Lower leg skin (tissue), 3 donors: Measurements from ENCODE around the gene RAB8A.

ENCODE experiments used
- CTCF ChIP-seq, 3 donors: fragments of 450-650 bp; IDR thresholded peaks; one replicate each; pipeline ENCODE4 v1.5.1; 2016; ENCODE audit warnings: antibody characterized with exemption in 3 of 3, mild to moderate bottlenecking in 3 of 3, moderate library complexity in 2 of 3
- POLR2A ChIP-seq, 2 donors: fragments of 450-650 bp; IDR thresholded peaks; one replicate each; pipeline ENCODE4 v1.6.1; 2016 to 2017; ENCODE audit warnings: antibody characterized with exemption in 2 of 2, mild to moderate bottlenecking in 1 of 2, moderate library complexity in 1 of 2

DNA sequence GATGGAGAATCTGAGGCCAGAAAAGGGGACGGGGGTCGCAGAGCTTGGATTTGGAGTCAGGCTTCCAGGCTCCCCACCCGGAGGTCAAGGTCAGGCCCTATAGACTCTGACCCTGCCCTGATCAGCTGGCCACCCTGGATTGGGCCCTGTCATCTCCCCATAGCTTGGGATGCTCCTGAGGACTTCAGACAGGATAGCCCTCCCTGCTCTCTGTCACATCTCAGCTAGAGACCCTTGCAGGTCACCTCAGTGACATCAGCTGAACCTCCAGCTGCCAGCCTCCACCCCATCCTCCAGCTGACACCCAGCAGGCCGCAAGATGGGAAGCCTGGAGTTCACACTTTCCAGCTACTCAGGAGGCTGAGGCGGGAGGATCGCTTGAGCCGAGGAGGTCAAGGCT, 38.2 kb upstream of the RAB8A start:
- TF ChIP-seq POLR2A (IDR thresholded peaks at IDR 0.05) = no peak
- TF ChIP-seq CTCF (IDR thresholded peaks at IDR 0.05) = no peak
